ENCODE data around the gene ADISSP. TPM values are rescaled to one million over a fixed set of nuclear protein-coding genes. Genes with fewer than 3 reads are reported as not detected.

Gene ADISSP
- total and polyA plus RNA-seq, 2 experiments from 2014 or later: 86.6 to 126 TPM

DNA sequence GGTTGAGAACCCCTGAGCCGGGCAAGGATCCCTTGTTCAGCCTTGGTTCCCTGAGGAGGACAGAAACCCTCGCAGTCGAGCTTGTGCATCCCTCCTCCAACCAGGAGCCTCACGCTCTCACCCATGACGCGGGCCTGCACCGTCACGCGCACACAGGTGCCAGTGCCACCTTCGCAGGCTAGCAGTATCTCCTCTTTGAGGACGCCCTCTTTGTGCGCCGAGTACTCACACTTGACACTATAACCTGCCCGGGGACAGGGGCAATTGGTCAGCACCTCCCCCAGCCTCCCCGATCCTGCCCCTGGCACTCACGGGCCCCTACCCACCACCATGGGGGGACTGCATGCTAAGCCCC is 13.3 kb downstream of the ADISSP start (continued):
- TF ChIP-seq, protein P1, sequence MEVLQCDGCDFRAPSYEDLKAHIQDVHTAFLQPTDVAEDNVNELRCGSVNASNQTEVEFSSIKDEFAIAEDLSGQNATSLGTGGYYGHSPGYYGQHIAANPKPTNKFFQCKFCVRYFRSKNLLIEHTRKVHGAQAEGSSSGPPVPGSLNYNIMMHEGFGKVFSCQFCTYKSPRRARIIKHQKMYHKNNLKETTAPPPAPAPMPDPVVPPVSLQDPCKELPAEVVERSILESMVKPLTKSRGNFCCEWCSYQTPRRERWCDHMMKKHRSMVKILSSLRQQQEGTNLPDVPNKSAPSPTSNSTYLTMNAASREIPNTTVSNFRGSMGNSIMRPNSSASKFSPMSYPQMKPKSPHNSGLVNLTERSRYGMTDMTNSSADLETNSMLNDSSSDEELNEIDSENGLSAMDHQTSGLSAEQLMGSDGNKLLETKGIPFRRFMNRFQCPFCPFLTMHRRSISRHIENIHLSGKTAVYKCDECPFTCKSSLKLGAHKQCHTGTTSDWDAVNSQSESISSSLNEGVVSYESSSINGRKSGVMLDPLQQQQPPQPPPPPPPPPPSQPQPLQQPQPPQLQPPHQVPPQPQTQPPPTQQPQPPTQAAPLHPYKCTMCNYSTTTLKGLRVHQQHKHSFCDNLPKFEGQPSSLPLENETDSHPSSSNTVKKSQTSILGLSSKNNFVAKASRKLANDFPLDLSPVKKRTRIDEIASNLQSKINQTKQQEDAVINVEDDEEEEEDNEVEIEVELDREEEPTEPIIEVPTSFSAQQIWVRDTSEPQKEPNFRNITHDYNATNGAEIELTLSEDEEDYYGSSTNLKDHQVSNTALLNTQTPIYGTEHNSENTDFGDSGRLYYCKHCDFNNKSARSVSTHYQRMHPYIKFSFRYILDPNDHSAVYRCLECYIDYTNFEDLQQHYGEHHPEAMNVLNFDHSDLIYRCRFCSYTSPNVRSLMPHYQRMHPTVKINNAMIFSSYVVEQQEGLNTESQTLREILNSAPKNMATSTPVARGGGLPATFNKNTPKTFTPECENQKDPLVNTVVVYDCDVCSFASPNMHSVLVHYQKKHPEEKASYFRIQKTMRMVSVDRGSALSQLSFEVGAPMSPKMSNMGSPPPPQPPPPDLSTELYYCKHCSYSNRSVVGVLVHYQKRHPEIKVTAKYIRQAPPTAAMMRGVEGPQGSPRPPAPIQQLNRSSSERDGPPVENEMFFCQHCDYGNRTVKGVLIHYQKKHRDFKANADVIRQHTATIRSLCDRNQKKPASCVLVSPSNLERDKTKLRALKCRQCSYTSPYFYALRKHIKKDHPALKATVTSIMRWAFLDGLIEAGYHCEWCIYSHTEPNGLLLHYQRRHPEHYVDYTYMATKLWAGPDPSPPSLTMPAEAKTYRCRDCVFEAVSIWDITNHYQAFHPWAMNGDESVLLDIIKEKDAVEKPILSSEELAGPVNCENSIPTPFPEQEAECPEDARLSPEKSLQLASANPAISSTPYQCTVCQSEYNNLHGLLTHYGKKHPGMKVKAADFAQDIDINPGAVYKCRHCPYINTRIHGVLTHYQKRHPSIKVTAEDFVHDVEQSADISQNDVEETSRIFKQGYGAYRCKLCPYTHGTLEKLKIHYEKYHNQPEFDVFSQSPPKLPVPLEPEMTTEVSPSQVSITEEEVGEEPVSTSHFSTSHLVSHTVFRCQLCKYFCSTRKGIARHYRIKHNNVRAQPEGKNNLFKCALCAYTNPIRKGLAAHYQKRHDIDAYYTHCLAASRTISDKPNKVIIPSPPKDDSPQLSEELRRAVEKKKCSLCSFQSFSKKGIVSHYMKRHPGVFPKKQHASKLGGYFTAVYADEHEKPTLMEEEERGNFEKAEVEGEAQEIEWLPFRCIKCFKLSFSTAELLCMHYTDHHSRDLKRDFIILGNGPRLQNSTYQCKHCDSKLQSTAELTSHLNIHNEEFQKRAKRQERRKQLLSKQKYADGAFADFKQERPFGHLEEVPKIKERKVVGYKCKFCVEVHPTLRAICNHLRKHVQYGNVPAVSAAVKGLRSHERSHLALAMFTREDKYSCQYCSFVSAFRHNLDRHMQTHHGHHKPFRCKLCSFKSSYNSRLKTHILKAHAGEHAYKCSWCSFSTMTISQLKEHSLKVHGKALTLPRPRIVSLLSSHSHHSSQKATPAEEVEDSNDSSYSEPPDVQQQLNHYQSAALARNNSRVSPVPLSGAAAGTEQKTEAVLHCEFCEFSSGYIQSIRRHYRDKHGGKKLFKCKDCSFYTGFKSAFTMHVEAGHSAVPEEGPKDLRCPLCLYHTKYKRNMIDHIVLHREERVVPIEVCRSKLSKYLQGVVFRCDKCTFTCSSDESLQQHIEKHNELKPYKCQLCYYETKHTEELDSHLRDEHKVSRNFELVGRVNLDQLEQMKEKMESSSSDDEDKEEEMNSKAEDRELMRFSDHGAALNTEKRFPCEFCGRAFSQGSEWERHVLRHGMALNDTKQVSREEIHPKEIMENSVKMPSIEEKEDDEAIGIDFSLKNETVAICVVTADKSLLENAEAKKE (CRISPR knock-in tag; IDR thresholded peaks at IDR 0.05): no peak
- TF ChIP-seq, protein P2, sequence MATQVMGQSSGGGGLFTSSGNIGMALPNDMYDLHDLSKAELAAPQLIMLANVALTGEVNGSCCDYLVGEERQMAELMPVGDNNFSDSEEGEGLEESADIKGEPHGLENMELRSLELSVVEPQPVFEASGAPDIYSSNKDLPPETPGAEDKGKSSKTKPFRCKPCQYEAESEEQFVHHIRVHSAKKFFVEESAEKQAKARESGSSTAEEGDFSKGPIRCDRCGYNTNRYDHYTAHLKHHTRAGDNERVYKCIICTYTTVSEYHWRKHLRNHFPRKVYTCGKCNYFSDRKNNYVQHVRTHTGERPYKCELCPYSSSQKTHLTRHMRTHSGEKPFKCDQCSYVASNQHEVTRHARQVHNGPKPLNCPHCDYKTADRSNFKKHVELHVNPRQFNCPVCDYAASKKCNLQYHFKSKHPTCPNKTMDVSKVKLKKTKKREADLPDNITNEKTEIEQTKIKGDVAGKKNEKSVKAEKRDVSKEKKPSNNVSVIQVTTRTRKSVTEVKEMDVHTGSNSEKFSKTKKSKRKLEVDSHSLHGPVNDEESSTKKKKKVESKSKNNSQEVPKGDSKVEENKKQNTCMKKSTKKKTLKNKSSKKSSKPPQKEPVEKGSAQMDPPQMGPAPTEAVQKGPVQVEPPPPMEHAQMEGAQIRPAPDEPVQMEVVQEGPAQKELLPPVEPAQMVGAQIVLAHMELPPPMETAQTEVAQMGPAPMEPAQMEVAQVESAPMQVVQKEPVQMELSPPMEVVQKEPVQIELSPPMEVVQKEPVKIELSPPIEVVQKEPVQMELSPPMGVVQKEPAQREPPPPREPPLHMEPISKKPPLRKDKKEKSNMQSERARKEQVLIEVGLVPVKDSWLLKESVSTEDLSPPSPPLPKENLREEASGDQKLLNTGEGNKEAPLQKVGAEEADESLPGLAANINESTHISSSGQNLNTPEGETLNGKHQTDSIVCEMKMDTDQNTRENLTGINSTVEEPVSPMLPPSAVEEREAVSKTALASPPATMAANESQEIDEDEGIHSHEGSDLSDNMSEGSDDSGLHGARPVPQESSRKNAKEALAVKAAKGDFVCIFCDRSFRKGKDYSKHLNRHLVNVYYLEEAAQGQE (IDR thresholded peaks at IDR 0.05; ENCODE audit: unreplicated experiment): no peak
- TF ChIP-seq CREB1 (CRISPR knock-in tag; IDR thresholded peaks at IDR 0.05; ENCODE audit: low read depth): no peak

DNA sequence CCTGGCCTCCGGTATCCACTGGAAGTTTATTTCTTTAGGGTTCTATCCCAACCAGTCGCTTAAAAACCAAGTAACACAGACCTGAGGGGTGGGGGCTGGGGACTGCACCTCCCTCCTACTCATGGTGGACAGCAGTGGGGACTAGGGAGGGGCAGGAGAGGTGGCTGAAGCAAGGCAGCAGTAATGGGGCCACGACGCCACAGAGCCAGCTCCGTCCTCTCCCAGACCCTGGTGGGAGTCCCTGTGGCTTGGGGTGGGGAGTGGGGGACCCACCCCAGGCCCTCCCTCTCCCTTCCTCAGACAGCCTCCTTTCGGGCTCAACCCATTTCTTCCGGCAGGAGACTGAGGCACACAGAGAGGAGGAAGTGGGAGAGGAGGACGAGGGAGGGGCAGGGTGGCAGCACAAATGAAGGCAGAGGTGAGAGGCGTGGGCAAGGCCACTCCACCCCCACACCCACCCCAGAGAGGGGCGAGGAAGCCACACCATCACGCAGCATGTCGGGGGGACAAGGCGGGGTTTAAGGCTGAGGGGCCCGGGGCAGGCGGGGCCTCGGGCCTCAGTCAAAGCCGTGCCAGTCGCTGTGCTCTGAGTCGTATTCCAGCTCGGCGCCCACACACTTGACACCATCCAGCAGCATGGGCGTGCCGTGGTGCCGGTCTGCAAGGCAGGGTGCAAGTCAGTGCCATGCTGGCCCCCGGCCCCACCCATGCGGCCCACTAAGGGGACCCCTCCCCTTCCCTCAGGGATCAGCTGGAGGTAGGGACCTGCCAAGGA is 13.9 kb downstream of the ADISSP start:
- Histone ChIP-seq H3K9me2 (ENCODE audit: insufficient read depth) (no peaks in the 10 kb centered on the region), H3K27me3 (ENCODE audit: insufficient read depth) (peaks cover 22% of the 10 kb centered on the region), H3K4me3 (no peak overlapping the region), H3K79me2 (replicated peaks; ENCODE audit: insufficient read depth) (no peaks in the 10 kb centered on the region), H4K20me1 (replicated peaks; ENCODE audit: insufficient read depth) (peaks cover 16% of the 10 kb centered on the region), H2AFZ (no peak overlapping the region), H3K36me3 (ENCODE audit: insufficient read depth) (peaks cover 7% of the 10 kb centered on the region; the same call in 1 of the 2 replicates), H3K4me1 (ENCODE audit: insufficient read depth) (peaks cover 12% of the 10 kb centered on the region; the same call in 1 of the 2 replicates), H3K27ac (ENCODE audit: low read depth) (no peak overlapping the region), H3K4me2 (no peak overlapping the region), H3F3A (replicated peaks; ENCODE audit: low read depth) (peaks cover 14% of the 10 kb centered on the region)
- H3K27me3 Mint-ChIP-seq (ENCODE audit: insufficient read depth, low read depth, poor library complexity): peaks cover 31% of the 10 kb centered on the region
- ATAC-seq: no peak
- H3K9me3 Mint-ChIP-seq: peaks cover 4% of the 10 kb centered on the region; the same call in 1 of the 3 replicates
- peaks cover 15% of the 10 kb centered on the region for H3K4me1 Mint-ChIP-seq
- DNase-seq (ENCODE audit: low spot score): no peak
- H3K4me3 Mint-ChIP-seq: no peak overlapping the region
- H3K36me3 Mint-ChIP-seq (ENCODE audit: low read depth): peaks cover 15% of the 10 kb centered on the region
- no peak overlapping the region for H3K27ac Mint-ChIP-seq
- TF ChIP-seq, protein P2 (IDR thresholded peaks at IDR 0.05; ENCODE audit: unreplicated experiment): no peak
- TF ChIP-seq EZH2phosphoT487 (IDR thresholded peaks at IDR 0.05; ENCODE audit: unreplicated experiment): no peak
- TF ChIP-seq, protein P3, sequence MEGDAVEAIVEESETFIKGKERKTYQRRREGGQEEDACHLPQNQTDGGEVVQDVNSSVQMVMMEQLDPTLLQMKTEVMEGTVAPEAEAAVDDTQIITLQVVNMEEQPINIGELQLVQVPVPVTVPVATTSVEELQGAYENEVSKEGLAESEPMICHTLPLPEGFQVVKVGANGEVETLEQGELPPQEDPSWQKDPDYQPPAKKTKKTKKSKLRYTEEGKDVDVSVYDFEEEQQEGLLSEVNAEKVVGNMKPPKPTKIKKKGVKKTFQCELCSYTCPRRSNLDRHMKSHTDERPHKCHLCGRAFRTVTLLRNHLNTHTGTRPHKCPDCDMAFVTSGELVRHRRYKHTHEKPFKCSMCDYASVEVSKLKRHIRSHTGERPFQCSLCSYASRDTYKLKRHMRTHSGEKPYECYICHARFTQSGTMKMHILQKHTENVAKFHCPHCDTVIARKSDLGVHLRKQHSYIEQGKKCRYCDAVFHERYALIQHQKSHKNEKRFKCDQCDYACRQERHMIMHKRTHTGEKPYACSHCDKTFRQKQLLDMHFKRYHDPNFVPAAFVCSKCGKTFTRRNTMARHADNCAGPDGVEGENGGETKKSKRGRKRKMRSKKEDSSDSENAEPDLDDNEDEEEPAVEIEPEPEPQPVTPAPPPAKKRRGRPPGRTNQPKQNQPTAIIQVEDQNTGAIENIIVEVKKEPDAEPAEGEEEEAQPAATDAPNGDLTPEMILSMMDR (conservative IDR thresholded peaks at IDR 0.05; ENCODE audit: low read depth in 2 of 2): no peak
- TF ChIP-seq NANOG (IDR thresholded peaks at IDR 0.05; ENCODE audit: borderline replicate concordance): no peak
- no peak for TF ChIP-seq POLR2AphosphoS5 (IDR thresholded peaks at IDR 0.05; ENCODE audit: low read depth)

Measured in GM23338 (cell line).